HL-60 (cell line): Measurements from ENCODE around the gene KBTBD12.

ENCODE experiments used
- POLR2AphosphoS5 ChIP-seq: IDR thresholded peaks from 2 replicates; pipeline ENCODE4 v1.6.1; 2012; ENCODE audit warnings: low read depth
- TF ChIP-seq, protein P1 (sequence below): IDR thresholded peaks from one replicate; pipeline ENCODE4 v1.5.1; 2011; ENCODE audit warnings: low read length, control low read depth, inconsistent platforms; ENCODE audit not compliant: insufficient read depth
- TF ChIP-seq, protein P2 (sequence below): IDR thresholded peaks from 2 replicates; pipeline ENCODE4 v1.6.1; 2012; ENCODE audit warnings: low read depth; ENCODE audit not compliant: insufficient replicate concordance

DNA sequence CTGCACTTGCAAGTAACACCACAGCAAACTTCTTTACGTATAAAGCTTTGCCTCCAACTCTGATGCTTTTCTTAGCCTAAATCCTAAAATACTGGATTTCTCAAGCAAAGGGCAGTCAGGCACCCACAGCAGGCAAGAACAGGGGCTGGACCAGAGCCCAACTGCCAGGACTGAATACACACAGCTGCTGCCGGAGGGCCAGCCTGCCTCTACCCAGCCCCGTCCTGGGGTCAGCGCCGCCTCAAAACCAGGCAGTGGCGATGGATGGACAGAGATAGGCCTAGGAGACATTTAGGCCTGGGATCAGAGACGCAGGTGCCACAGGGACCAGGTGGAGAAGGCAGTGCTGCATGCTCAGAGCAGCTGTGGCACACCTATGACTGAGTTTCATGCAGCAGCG lies 89.6 kb downstream of the KBTBD12 start:
- no peak for TF ChIP-seq POLR2AphosphoS5
- TF ChIP-seq, protein P1, sequence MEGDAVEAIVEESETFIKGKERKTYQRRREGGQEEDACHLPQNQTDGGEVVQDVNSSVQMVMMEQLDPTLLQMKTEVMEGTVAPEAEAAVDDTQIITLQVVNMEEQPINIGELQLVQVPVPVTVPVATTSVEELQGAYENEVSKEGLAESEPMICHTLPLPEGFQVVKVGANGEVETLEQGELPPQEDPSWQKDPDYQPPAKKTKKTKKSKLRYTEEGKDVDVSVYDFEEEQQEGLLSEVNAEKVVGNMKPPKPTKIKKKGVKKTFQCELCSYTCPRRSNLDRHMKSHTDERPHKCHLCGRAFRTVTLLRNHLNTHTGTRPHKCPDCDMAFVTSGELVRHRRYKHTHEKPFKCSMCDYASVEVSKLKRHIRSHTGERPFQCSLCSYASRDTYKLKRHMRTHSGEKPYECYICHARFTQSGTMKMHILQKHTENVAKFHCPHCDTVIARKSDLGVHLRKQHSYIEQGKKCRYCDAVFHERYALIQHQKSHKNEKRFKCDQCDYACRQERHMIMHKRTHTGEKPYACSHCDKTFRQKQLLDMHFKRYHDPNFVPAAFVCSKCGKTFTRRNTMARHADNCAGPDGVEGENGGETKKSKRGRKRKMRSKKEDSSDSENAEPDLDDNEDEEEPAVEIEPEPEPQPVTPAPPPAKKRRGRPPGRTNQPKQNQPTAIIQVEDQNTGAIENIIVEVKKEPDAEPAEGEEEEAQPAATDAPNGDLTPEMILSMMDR: no peak
- TF ChIP-seq, protein P2, sequence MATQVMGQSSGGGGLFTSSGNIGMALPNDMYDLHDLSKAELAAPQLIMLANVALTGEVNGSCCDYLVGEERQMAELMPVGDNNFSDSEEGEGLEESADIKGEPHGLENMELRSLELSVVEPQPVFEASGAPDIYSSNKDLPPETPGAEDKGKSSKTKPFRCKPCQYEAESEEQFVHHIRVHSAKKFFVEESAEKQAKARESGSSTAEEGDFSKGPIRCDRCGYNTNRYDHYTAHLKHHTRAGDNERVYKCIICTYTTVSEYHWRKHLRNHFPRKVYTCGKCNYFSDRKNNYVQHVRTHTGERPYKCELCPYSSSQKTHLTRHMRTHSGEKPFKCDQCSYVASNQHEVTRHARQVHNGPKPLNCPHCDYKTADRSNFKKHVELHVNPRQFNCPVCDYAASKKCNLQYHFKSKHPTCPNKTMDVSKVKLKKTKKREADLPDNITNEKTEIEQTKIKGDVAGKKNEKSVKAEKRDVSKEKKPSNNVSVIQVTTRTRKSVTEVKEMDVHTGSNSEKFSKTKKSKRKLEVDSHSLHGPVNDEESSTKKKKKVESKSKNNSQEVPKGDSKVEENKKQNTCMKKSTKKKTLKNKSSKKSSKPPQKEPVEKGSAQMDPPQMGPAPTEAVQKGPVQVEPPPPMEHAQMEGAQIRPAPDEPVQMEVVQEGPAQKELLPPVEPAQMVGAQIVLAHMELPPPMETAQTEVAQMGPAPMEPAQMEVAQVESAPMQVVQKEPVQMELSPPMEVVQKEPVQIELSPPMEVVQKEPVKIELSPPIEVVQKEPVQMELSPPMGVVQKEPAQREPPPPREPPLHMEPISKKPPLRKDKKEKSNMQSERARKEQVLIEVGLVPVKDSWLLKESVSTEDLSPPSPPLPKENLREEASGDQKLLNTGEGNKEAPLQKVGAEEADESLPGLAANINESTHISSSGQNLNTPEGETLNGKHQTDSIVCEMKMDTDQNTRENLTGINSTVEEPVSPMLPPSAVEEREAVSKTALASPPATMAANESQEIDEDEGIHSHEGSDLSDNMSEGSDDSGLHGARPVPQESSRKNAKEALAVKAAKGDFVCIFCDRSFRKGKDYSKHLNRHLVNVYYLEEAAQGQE: no peak
